HEK293T (cell line): Measurements from ENCODE around the gene JMJD7.

Experiments used
- BHLHE40 ChIP-seq: fragments of 450-650 bp; IDR thresholded peaks from 2 replicates; pipeline ENCODE4 v1.6.1; 2016; ENCODE audit warnings: mild to moderate bottlenecking, moderate library complexity, borderline replicate concordance
- FOXM1 ChIP-seq: fragments of 450-650 bp; IDR thresholded peaks from 2 replicates; pipeline ENCODE4 v1.6.1; 2017; ENCODE audit warnings: mild to moderate bottlenecking, borderline replicate concordance
- NFRKB ChIP-seq: fragments of 450-650 bp; IDR thresholded peaks from 2 replicates; pipeline ENCODE4 v1.6.1; 2016; ENCODE audit warnings: mild to moderate bottlenecking, moderate library complexity

DNA sequence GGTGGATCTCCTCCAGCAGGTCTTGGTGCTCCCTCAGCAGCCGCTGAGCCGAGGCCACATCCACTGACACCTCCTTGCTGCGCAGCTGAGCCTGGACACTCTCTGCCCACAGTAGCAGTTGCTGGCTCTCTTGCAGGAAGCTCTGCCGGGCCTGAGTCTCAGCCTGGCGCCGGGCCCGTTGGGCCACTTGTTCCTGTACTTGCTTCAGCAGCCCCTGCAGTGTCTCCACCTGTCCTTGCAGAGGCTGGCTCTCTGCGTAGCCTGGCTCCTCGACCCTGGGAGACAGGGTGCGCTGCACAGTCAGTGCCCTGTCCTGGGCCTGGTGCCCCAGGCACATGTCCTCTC is 50.4 kb downstream of the JMJD7 start:
- TF ChIP-seq BHLHE40 (no peak), NFRKB (no peak), FOXM1 (no peak)
